ENCODE data around the gene ADAMTS19.

The ADAMTS19 gene, protein sequence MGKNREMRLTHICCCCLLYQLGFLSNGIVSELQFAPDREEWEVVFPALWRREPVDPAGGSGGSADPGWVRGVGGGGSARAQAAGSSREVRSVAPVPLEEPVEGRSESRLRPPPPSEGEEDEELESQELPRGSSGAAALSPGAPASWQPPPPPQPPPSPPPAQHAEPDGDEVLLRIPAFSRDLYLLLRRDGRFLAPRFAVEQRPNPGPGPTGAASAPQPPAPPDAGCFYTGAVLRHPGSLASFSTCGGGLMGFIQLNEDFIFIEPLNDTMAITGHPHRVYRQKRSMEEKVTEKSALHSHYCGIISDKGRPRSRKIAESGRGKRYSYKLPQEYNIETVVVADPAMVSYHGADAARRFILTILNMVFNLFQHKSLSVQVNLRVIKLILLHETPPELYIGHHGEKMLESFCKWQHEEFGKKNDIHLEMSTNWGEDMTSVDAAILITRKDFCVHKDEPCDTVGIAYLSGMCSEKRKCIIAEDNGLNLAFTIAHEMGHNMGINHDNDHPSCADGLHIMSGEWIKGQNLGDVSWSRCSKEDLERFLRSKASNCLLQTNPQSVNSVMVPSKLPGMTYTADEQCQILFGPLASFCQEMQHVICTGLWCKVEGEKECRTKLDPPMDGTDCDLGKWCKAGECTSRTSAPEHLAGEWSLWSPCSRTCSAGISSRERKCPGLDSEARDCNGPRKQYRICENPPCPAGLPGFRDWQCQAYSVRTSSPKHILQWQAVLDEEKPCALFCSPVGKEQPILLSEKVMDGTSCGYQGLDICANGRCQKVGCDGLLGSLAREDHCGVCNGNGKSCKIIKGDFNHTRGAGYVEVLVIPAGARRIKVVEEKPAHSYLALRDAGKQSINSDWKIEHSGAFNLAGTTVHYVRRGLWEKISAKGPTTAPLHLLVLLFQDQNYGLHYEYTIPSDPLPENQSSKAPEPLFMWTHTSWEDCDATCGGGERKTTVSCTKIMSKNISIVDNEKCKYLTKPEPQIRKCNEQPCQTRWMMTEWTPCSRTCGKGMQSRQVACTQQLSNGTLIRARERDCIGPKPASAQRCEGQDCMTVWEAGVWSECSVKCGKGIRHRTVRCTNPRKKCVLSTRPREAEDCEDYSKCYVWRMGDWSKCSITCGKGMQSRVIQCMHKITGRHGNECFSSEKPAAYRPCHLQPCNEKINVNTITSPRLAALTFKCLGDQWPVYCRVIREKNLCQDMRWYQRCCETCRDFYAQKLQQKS

DNA sequence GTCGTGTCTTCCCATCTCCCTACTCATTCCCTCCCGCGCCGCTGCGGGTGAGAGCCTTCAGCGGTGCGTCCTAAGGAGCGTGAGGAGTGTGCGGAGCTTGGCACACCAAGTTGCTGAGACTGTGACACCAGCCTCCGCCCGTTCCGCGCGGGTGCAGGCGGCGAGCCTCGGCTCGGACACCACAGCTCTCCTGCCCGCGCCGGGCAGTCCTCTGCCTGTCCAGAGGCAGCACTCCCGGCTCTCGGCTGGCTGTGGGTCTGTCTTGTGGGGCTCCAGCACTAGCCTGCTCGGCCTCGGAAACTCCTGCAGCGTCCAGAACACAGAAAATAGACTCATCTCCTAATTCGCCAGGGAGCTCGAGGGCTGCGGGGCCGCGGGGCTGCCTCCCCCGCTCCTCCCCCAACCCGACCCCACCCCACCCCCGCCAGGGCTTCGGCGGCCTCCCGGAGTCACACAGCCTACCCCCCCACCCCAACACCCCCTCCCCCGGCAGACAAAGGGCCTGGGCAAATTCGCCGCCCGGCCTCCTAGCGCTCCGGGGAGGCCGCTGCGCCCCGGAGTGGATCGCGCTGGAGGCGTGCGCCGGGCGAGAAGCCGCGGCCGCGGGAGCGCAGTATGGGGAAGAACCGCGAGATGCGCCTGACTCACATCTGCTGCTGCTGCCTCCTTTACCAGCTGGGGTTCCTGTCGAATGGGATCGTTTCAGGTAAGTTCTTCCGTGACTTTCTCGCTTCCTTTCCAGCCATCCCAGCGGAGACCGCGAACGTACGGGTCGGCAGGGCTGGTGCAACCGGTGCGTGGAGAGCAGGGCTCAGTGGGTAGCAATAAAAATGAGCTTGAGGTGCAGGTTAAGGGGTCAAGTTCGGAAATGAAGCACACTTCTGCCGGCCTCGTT lies at the start of gene ADAMTS19:
ADAMTS19 (plus strand) TSS at position 522 of the 895 bp plus-strand sequence; CDS start at position 616, 94 bp downstream.
- TF ChIP-seq, protein P1, sequence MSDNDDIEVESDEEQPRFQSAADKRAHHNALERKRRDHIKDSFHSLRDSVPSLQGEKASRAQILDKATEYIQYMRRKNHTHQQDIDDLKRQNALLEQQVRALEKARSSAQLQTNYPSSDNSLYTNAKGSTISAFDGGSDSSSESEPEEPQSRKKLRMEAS (IDR thresholded peaks at IDR 0.05), result peak; percentile 26; the same call in 1 of the 2 replicates
- TF ChIP-seq YY1 (IDR thresholded peaks at IDR 0.05; ENCODE audit: low read depth), result no peak

DNA sequence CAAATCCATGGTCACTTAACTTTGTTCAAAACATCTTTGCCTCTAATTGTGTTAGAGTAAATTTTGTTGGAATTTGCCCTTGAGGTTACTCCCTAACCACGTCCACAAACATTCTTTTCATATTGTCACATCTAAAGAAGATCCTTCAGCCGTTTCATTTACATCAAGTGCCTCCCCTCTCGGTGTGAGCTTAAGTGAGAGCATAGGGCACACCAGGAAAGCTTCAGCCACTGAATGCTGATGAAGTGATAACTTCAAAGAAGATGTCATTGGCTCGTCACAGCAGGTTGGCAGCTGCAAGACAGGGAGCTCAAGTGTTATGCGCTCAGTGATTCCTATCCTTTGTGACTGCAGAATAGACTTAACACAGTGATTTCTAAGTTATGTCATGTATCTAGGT lies 49.6 kb upstream of the ADAMTS19 start:
- TF ChIP-seq TCF12 (IDR thresholded peaks at IDR 0.05; ENCODE audit: low read depth), result no peak
- no peak for TF ChIP-seq EGR1 (IDR thresholded peaks at IDR 0.05)
- no peak for TF ChIP-seq ZBTB7A (IDR thresholded peaks at IDR 0.05; ENCODE audit: low read depth)
- TF ChIP-seq FOXM1 (IDR thresholded peaks at IDR 0.05; ENCODE audit: borderline replicate concordance, low read depth), result no peak
- TF ChIP-seq EP300 (IDR thresholded peaks at IDR 0.05; ENCODE audit: borderline replicate concordance), result no peak
- TF ChIP-seq, protein P2, sequence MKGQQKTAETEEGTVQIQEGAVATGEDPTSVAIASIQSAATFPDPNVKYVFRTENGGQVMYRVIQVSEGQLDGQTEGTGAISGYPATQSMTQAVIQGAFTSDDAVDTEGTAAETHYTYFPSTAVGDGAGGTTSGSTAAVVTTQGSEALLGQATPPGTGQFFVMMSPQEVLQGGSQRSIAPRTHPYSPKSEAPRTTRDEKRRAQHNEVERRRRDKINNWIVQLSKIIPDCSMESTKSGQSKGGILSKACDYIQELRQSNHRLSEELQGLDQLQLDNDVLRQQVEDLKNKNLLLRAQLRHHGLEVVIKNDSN (IDR thresholded peaks at IDR 0.05), result no peak
- no peak for TF ChIP-seq CEBPB (IDR thresholded peaks at IDR 0.05)

DNA sequence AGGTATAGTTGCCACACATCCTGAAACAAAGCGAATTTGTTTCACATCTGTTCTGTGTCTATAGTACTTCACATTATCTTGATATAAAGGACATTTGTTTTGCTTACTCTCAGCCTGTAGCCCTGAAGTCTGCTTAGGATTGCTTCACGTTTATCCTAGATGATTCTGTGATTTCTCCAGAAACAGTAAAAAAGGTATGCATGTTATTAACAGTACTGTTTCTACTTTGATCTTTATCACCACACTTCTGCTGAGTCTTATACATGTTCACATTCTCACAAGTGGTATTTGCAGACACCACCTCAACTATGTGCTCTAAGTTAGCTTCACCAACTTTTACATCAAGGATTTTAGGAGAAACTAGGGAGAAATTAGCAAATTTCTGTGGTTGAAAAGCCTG lies 47.4 kb upstream of the ADAMTS19 start:
- TF ChIP-seq EP300 (IDR thresholded peaks at IDR 0.05; ENCODE audit: borderline replicate concordance), result no peak
- TF ChIP-seq TCF12 (IDR thresholded peaks at IDR 0.05; ENCODE audit: low read depth), result no peak
- no peak for TF ChIP-seq TAF1 (IDR thresholded peaks at IDR 0.05; ENCODE audit: low read depth)
- TF ChIP-seq RAD21 (IDR thresholded peaks at IDR 0.05; ENCODE audit: low read depth), result no peak
- TF ChIP-seq, protein P2 (IDR thresholded peaks at IDR 0.05), result no peak
- no peak for TF ChIP-seq ZBTB7A (IDR thresholded peaks at IDR 0.05; ENCODE audit: low read depth)
- TF ChIP-seq, protein P3, sequence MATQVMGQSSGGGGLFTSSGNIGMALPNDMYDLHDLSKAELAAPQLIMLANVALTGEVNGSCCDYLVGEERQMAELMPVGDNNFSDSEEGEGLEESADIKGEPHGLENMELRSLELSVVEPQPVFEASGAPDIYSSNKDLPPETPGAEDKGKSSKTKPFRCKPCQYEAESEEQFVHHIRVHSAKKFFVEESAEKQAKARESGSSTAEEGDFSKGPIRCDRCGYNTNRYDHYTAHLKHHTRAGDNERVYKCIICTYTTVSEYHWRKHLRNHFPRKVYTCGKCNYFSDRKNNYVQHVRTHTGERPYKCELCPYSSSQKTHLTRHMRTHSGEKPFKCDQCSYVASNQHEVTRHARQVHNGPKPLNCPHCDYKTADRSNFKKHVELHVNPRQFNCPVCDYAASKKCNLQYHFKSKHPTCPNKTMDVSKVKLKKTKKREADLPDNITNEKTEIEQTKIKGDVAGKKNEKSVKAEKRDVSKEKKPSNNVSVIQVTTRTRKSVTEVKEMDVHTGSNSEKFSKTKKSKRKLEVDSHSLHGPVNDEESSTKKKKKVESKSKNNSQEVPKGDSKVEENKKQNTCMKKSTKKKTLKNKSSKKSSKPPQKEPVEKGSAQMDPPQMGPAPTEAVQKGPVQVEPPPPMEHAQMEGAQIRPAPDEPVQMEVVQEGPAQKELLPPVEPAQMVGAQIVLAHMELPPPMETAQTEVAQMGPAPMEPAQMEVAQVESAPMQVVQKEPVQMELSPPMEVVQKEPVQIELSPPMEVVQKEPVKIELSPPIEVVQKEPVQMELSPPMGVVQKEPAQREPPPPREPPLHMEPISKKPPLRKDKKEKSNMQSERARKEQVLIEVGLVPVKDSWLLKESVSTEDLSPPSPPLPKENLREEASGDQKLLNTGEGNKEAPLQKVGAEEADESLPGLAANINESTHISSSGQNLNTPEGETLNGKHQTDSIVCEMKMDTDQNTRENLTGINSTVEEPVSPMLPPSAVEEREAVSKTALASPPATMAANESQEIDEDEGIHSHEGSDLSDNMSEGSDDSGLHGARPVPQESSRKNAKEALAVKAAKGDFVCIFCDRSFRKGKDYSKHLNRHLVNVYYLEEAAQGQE (IDR thresholded peaks at IDR 0.05; ENCODE audit: low read depth), result no peak
- TF ChIP-seq, protein P1 (IDR thresholded peaks at IDR 0.05), result no peak
- TF ChIP-seq NFIC (IDR thresholded peaks at IDR 0.05), result no peak
- no peak for TF ChIP-seq EGR1 (IDR thresholded peaks at IDR 0.05)
- no peak for TF ChIP-seq CREB1 (IDR thresholded peaks at IDR 0.05; ENCODE audit: low read depth)
- no peak for TF ChIP-seq FOXM1 (IDR thresholded peaks at IDR 0.05; ENCODE audit: borderline replicate concordance, low read depth)
- TF ChIP-seq TEAD4 (IDR thresholded peaks at IDR 0.05), result no peak
- no peak for TF ChIP-seq YY1 (IDR thresholded peaks at IDR 0.05; ENCODE audit: low read depth)
- TF ChIP-seq CEBPB (IDR thresholded peaks at IDR 0.05), result no peak

DNA sequence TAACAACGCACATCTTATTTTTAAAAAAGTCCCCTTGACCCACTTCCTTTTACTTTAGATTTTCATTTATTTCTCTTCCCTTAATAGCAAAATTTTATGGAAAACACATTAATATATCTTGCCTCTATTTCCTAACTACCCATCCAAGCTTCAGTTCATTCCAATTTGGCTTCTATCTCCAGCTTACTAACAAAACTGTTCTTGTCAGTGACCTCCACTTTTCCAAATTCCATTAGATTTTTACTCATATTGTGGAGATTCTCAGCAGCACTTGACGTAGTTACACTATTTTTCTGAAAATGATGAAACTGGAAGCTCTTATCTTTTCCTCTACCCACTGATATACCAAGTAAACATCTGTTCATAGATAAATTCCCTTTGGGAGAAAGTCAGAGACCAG lies 46.5 kb upstream of the ADAMTS19 start:
- TF ChIP-seq, protein P3 (IDR thresholded peaks at IDR 0.05; ENCODE audit: low read depth), result no peak
- TF ChIP-seq FOXM1 (IDR thresholded peaks at IDR 0.05; ENCODE audit: borderline replicate concordance, low read depth), result no peak
- TF ChIP-seq CREB1 (IDR thresholded peaks at IDR 0.05; ENCODE audit: low read depth), result no peak
- no peak for TF ChIP-seq NFIC (IDR thresholded peaks at IDR 0.05)
- no peak for TF ChIP-seq ZBTB7A (IDR thresholded peaks at IDR 0.05; ENCODE audit: low read depth)
- TF ChIP-seq, protein P1 (IDR thresholded peaks at IDR 0.05), result no peak
- no peak for TF ChIP-seq TEAD4 (IDR thresholded peaks at IDR 0.05)
